ENCODE results near the gene DNAH10.

GRCh38 chr12:123928897-123929296 lies 166.8 kb downstream of the DNAH10 start:
- TF ChIP-seq CTCF (conservative IDR thresholded peaks at IDR 0.05) = no peak
- no peak for TF ChIP-seq EZH2 (IDR thresholded peaks at IDR 0.05; ENCODE audit: low read depth)
